ENCODE results near the gene PYGB.

PYGB gene

DNA sequence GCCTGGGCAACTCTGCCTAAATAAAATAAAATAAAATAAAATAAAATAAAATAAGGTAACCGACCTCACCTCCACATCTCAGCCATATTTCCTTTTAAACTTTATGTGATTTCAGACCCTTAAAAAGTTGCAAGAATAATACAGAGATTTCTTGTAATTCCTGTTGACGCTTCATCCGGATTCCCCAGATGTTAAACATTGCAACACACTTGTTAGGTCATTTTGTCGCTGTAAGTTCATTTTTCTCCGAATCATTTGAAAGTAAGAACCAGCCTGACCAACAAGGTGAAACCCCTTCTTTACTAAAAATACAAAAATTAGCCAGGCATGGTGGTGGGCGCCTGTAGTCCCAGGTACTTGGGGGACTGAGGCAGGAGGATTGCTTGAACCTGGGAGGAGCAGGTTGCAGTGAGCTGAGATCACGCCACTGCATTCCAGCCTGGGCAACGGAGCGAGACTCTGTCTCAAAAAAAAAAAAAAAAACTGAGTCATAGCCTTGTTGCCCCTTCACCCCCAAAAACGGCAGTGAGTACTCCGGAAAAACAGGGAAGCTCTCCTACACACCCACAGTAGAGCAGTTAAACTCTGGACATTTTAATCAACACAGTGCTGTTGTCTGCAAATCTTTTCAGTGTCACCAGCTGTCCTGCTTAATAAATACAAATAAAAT lies 5.9 kb downstream of the PYGB start:
- no peak for FAIRE-seq
- TF ChIP-seq, protein P1, sequence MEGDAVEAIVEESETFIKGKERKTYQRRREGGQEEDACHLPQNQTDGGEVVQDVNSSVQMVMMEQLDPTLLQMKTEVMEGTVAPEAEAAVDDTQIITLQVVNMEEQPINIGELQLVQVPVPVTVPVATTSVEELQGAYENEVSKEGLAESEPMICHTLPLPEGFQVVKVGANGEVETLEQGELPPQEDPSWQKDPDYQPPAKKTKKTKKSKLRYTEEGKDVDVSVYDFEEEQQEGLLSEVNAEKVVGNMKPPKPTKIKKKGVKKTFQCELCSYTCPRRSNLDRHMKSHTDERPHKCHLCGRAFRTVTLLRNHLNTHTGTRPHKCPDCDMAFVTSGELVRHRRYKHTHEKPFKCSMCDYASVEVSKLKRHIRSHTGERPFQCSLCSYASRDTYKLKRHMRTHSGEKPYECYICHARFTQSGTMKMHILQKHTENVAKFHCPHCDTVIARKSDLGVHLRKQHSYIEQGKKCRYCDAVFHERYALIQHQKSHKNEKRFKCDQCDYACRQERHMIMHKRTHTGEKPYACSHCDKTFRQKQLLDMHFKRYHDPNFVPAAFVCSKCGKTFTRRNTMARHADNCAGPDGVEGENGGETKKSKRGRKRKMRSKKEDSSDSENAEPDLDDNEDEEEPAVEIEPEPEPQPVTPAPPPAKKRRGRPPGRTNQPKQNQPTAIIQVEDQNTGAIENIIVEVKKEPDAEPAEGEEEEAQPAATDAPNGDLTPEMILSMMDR (IDR thresholded peaks at IDR 0.05; ENCODE audit: insufficient read depth, missing control alignments): no peak
- DNase-seq (ENCODE audit: insufficient read length, low spot score): no peak

DNA sequence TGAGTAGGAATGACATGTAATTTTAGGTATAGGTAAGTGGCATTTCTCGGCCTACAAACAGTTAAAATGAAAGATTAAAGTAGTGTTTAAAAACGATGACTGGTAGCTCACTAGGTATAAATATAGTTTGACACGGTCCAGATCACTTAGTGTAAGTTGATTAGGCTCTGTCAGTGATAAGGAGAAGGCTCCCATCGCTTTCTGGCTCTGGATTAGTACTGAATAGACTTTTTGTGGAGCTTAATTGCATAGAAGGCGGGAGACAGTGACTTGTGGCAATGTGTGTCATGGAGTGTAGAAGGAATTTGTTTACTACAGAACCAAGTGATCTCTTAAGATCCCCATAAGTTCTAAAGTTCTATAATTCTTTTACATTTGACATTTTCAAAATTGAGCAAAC lies 6.7 kb downstream of the PYGB start:
- no peak for FAIRE-seq
- DNase-seq (ENCODE audit: insufficient read length, low spot score): no peak
- TF ChIP-seq, protein P1 (IDR thresholded peaks at IDR 0.05; ENCODE audit: insufficient read depth, missing control alignments): no peak

DNA sequence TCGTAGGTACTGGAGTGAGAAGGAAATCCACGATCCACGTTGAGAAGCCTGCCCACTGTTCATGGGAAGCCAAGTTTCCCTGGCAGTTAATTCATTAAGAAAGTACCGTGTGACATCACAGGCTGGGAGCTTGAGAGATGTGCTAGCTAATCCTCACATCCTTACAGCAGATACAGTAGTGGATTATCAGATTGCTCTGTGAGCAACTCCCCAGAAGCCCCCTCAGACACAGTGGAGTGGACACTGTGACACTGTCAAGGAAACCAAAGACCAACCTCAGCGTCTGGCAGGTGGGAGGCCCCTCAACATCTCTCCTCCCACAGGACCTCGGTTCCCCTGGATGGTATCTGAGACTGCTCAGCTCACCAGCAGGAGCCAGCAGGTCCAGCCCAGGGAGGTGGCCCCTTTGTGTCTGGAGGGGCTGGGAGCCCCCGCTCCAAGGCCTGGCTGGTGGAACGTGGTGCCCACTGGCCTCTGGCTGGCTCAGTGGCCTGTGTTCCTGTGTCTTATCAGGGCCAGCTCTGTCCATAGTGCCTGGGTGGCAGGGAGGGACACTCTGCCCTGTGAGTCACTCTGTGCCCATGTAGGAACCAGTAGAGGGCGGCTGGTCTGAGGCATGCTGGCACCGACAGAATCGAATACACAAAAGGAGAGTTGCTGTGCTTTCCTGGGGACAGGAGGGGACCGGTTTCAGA lies 7.2 kb downstream of the PYGB start:
- FAIRE-seq: no peak
- TF ChIP-seq, protein P1 (IDR thresholded peaks at IDR 0.05; ENCODE audit: insufficient read depth, missing control alignments): no peak

DNA sequence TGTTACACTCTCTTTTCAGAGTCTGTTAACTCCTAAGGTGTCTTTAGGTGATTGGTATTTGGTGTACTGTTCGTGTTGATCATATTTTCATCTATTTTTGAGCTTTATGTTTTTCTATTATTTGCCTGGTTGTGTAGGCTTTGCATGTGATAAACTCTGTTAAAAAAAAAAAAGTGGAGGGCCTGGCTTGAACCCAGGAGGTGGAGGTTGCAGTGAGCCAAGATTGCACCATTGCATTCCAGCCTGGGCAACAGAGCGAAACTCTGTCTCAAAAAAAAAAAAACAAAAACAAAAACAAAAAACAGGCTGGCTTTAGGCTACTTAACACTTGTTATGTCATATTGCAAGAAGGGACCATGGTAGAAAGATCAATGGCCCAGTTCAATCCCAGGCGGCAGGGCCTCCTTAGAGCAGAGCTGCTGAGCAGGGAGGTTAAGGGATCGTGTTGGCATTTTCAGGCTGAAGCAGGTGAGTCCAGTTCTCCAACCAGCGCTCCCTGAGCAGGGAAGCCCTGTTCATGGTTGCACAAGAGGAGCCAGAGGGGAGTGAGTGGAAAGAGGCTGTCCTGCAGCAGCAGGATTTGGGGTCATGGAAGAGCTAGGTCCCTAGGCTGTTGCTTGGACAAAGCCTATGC lies 8.5 kb downstream of the PYGB start:
- TF ChIP-seq, protein P1 (IDR thresholded peaks at IDR 0.05; ENCODE audit: insufficient read depth, missing control alignments): no peak
- DNase-seq (ENCODE audit: insufficient read length, low spot score) (no peak), FAIRE-seq (no peak)

More for the DNA sequence above, 7.2 kb downstream of the PYGB start:
- DNase-seq (ENCODE audit: insufficient read length, low spot score): peak; percentile 55

DNA sequence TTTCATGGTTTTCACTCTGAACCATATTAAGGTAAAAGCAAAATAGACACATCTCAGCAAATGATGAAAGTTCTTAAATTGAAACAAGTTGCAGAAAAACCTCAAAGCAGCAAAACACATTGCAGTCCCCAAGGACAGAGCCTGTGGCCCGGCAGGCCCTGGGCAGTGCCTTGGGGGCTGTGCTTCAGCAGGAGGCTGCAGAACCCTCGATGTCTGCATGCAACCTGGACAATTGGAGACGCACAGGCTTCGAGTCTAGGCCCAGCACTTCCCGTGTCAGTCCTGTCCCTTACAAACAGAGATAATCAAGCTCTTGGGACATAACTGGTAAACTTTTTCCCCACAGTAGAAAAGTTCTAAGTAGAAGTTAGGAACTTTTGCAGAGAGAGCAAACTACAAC lies 9.2 kb downstream of the PYGB start:
- TF ChIP-seq, protein P1 (IDR thresholded peaks at IDR 0.05; ENCODE audit: insufficient read depth, missing control alignments): no peak
- no peak for FAIRE-seq
- no peak for DNase-seq (ENCODE audit: insufficient read length, low spot score)

DNA sequence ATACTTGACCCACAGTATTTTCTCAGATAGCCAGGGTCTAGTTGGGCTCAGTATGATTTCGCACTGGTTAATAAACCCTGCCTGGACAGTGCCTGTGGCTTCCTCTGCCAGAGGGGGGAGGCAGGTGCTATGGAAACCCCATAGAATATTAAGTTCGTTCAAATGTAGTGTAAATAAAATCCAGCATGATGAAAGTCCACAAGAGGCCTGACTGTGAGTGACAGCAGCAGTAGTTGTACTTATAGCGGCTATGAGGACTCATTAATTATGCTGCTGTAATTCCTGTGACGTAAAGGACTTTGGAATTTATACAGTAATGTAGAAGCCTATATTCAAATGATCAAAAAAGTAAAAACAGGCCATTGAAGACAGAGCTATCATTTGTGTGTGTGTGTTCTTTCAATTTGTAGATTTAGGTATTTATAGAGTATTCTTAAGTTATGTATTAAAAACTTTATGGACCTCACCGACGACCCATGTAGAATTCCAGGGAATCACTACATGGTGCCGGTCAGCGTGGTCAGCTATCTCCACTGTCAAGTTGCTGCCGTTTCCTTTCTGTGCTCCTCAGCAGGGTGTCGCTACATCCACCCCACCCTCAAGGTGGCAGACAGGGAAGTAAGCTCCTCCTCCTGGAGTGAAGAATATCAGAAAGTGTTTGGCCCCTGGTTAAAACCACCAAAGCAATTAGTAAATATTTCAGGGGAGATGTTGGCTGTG lies 10.0 kb downstream of the PYGB start:
- no peak for DNase-seq (ENCODE audit: insufficient read length, low spot score)
- no peak for FAIRE-seq
- TF ChIP-seq, protein P1 (IDR thresholded peaks at IDR 0.05; ENCODE audit: insufficient read depth, missing control alignments): no peak
